ENCODE results near the gene LCA5.
"Not testable (repeated sequence)": the region's sequence is repeated elsewhere in the genome, so short reads cannot be mapped to it uniquely, and the experiment has no call there.

The LCA5 gene

GRCh38 chr6:79461205-79461604 is 76.0 kb downstream of the LCA5 start:
- no peak for DNase-seq

- DNase-seq = no peak
Measured at GRCh38 chr6:79455446-79455845, 81.8 kb downstream of the LCA5 start.

DNA sequence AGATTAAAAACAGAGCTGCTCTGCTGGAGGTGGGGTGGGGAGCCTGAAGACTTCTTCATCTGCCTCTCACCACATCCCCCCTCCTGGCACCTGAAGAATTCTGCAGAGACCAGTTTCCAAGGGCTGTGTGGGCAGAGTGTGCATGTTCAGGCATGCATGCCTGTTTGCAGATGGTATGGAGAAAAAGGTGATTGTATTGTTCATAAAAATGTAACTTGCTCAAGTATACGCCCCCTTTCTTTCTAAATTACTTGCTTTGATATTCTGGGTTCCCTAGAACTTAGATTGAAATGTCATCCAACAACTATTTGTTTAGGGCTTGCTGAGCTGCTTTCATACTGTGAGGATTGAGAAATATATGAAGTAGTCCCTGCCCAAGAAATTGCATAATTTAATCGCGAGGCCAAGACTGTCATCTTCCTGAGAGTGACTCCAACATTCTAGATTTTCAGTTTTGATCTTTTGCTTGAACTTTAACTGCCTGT is 83.6 kb downstream of the LCA5 start:
- DNase-seq = no peak

- DNase-seq = no peak
Measured at GRCh38 chr6:79450984-79451383, 86.2 kb downstream of the LCA5 start.

- no peak for DNase-seq
Measured at GRCh38 chr6:79446006-79446405, 91.2 kb downstream of the LCA5 start.

DNA sequence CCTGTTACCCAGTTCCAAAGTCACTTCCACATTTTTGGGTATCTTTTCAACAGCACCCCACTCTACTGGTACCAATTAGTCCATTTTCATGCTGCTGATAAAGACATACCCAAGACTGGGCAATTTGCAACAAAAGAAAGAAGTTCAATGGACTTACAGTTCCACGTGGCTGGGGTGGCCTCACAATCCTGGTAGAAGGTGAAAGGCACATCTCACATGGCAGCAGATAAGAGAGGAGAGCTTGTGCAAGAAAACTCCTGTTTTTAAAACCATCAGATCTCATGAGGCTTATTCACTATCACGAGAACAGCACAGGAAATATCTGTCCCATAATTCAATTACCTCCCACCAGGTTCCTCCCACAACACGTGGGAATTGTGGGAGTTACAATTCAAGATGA is 93.4 kb downstream of the LCA5 start:
- not testable (repeated sequence) for DNase-seq

- no peak for DNase-seq
Measured at GRCh38 chr6:79441192-79441591, 96.0 kb downstream of the LCA5 start.

DNA sequence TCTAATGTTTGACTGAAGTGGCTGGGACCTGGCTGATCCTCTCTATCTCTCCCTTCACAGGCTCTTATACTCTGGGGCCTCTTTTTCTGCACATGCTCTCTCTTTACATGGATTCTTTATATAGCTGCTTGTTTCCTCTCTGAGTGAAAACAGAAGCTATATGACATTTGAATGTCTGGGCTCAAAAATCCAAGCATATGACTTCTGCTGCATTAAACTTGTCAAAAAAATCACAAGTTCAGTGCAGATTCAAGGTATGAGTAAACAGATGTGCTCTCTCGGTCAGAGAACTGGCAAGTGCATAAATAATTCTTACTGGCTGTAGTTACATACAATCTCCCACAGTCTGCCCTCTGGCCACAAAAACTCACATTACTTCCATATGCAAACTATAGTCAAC is 96.6 kb downstream of the LCA5 start:
- no peak for DNase-seq

DNA sequence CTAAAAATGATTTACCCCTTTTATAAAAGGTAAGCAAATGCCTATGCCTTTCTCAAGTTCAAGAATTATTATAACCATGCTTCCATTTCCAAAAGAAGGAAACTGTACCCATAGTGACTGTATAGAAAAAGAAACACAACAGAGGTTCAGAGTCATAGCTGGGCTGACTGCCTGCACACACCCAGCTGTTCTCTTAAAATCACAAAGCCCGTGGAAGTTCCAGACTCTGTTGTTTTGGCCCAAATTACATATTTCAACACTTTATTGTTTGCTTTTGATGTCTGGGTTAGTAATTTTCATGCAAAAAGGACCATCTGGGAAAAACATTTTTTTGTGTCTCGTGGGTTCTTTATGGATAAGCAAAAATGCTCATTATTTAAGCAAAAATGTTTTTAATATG is 99.2 kb downstream of the LCA5 start:
- DNase-seq = no peak

- DNase-seq = no peak
Measured at GRCh38 chr6:79436241-79436640, 101.0 kb downstream of the LCA5 start.

DNA sequence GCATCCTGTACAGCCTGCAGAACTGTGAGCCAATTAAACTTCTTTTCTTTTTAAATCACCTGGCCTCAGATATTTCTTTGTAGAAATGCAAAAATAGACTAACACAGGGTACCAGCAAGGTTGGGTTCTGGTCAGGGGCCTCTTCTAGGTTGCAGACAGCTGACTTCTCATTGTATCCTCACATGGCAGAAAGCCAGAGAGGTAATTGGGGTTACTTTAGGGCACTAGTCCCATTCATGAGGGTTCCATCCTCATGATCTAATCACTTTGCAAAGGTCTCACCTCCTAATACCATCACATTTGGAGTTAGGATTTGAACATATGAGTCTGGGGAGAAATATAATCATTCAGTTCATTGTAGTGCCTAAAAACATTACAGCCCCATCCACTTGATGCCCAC is 101.5 kb downstream of the LCA5 start:
- DNase-seq = no peak

All from activated CD4-positive, alpha-beta T cell treated with anti-CD3 and anti-CD28 coated beads, Interleukin-2, amount 50 U/mL, for 1 hour (primary cell).